Left lung (tissue), 10 donors: ENCODE measurements around the gene GABRG3. TPM values are rescaled to one million over a fixed set of nuclear protein-coding genes. Genes with fewer than 3 reads are reported as not detected.

Experiments
- ATAC-seq: fragments of 200-7000 bp; cut with Tn5 transposase; one replicate; pipeline ENCODE4 v1.9.1; 2020; ENCODE audit warnings: moderate library complexity
- DNase-seq, 4 donors: peaks; one replicate each; pipeline ENCODE4 v3.0.0-alpha.2; 2013 to 2020
- H3K27ac ChIP-seq, 2 donors: fragments of 200-600 bp; sonication (generic) in 1 of 2; one replicate each; pipeline versions ENCODE4 v1.5.0 to v1.8.0; 2020 to 2021
- H3K27me3 ChIP-seq, 2 donors: fragments of 200-600 bp; sonication (generic) in 1 of 2; one replicate each; pipeline versions ENCODE4 v1.5.0 to v1.8.0; 2020 to 2021
- H3K36me3 ChIP-seq, 2 donors: fragments of 200-600 bp; sonication (generic) in 1 of 2; one replicate each; pipeline versions ENCODE4 v1.5.0 to v1.8.0; 2020 to 2021
- H3K4me1 ChIP-seq, 2 donors: fragments of 200-600 bp; one replicate each; pipeline ENCODE4 v1.8.0; 2021
- H3K4me3 ChIP-seq, 2 donors: fragments of 200-600 bp; sonication (generic) in 1 of 2; one replicate each; pipeline versions ENCODE4 v1.5.0 to v1.8.0; 2020 to 2021; ENCODE audit warnings: mild to moderate bottlenecking in 1 of 2
- H3K9me3 ChIP-seq, 2 donors: fragments of 200-600 bp; sonication (generic) in 1 of 2; one replicate each; pipeline versions ENCODE4 v1.5.0 to v1.8.0; 2020 to 2021
- intact Hi-C, 2 donors: fragments of 100-400 bp; cut with DNase I; formaldehyde crosslinking; loops; one replicate each; pipeline versions ENCODE4 v1.11.2 to v1.14.2; 2022
- polyA plus RNA-seq, 6 donors: library from polyadenylated mRNA; unstranded; fragments of 120-200 nt; gene quantifications; one replicate each; pipeline ENCODE4 v1.2.1, GENCODE V29; 2013; ENCODE audit not compliant: insufficient read length in 6 of 6
- total RNA-seq, 2 donors: library from RNA; stranded (reverse); fragmentation: NEBNext Ultra II Directional; extraction: Animal tissue kit (Norgen Biotek cat#: 25700); gene quantifications; one replicate each; pipeline ENCODE4 v1.2.1, GENCODE V29; 2021
- TF ChIP-seq, protein P1 (sequence below), 2 donors: fragments of 200-600 bp; sonication (generic) in 1 of 2; IDR thresholded peaks; one replicate each; pipeline versions ENCODE4 v1.5.0 to v1.8.0; 2021; ENCODE audit warnings: antibody characterized with exemption in 2 of 2
- donor health status: DM: no; HTN: yes; CAD: no.
- donor health status: DM: no; HTN: no; CAD: no.

The GABRG3 gene
- total and polyA plus RNA-seq, 8 donors, result 0.23 to 13.8 (median 10.3) TPM; not detected in 1

DNA sequence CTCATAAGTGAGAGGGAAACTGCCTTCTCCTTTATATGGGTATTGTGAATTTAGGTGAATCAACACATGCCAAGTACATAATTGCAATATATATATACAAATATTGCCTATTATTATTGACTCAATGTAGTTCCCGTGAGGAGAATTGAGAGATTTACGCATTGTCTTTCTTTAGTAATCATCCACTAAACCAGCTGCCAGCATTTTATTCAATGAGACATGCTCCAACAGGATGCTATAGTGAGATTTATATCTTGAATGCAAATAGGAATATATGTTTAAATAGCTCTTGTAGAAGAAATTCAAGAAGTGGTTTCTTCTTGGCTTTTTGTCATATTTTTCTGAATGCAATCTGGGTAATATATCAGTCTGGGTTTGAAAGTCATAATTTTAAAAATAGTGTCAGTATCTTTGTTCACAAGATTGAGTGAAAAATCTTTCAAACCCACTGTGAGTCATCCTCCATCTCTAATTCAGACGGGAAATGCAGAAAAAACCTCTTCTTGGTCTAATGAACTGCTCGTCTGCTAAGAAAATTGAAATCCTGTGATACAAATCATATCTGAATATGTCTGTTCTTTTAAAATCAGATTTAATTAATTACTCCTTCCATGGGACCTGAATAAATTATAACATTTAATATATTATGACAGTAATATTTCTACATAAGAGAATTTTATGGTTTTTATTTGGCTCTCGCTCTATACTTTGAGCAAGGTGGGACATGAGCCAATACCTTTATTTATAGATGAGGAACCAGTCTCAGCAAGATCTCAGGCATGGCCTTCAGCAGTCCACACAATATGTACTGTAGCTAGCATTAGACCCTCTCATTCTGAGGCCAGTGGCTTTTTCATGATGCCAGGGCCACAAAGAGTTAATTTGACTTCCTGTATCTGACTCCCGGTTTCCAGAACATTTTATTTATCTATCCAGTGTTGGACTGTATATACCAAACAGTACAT lies 516.0 kb downstream of the GABRG3 start:
- no peaks in the 10 kb centered on the region for H3K4me1 ChIP-seq
- TF ChIP-seq, protein P1, sequence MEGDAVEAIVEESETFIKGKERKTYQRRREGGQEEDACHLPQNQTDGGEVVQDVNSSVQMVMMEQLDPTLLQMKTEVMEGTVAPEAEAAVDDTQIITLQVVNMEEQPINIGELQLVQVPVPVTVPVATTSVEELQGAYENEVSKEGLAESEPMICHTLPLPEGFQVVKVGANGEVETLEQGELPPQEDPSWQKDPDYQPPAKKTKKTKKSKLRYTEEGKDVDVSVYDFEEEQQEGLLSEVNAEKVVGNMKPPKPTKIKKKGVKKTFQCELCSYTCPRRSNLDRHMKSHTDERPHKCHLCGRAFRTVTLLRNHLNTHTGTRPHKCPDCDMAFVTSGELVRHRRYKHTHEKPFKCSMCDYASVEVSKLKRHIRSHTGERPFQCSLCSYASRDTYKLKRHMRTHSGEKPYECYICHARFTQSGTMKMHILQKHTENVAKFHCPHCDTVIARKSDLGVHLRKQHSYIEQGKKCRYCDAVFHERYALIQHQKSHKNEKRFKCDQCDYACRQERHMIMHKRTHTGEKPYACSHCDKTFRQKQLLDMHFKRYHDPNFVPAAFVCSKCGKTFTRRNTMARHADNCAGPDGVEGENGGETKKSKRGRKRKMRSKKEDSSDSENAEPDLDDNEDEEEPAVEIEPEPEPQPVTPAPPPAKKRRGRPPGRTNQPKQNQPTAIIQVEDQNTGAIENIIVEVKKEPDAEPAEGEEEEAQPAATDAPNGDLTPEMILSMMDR (IDR thresholded peaks at IDR 0.05), result no peak
- H3K36me3 ChIP-seq, result no peaks in the 10 kb centered on the region
- no peak overlapping the region for H3K4me3 ChIP-seq
- DNase-seq (no peak), ATAC-seq (no peak)
- no peaks in the 10 kb centered on the region for H3K9me3 ChIP-seq
- intact Hi-C loops, result no loop called here
- no peaks in the 10 kb centered on the region for H3K27me3 ChIP-seq
- H3K27ac ChIP-seq, result no peak overlapping the region

DNA sequence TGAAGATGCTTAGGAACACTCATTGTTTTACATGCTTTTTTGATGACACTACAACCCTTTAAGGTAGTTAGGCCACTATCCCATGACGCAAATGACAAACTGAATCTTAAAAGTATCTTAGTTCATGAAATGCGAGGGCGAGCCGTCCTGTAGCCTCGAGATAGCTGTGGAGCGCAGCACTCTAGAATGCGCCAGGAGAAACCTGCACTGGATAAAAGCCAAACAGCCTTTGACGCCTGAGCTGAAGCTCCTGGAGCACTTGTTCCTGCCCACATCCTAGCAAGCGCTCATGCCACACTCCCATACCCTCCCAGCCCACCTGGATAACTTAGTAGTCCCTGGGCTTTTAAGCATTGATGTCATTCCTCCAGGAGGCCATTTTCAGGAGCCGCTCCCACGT lies 516.9 kb downstream of the GABRG3 start:
- ATAC-seq (no peak), DNase-seq (no peak)
- peaks cover 0 to 4% of the 10 kb centered on the region in 2 donors for H3K9me3 ChIP-seq
- H3K4me1 ChIP-seq, result no peaks in the 10 kb centered on the region
- no peak overlapping the region for H3K27ac ChIP-seq
- H3K36me3 ChIP-seq, result no peaks in the 10 kb centered on the region
- H3K4me3 ChIP-seq, result no peak overlapping the region
- no peaks in the 10 kb centered on the region for H3K27me3 ChIP-seq
- intact Hi-C loops, result no loop called here
- TF ChIP-seq, protein P1 (IDR thresholded peaks at IDR 0.05), result no peak

DNA sequence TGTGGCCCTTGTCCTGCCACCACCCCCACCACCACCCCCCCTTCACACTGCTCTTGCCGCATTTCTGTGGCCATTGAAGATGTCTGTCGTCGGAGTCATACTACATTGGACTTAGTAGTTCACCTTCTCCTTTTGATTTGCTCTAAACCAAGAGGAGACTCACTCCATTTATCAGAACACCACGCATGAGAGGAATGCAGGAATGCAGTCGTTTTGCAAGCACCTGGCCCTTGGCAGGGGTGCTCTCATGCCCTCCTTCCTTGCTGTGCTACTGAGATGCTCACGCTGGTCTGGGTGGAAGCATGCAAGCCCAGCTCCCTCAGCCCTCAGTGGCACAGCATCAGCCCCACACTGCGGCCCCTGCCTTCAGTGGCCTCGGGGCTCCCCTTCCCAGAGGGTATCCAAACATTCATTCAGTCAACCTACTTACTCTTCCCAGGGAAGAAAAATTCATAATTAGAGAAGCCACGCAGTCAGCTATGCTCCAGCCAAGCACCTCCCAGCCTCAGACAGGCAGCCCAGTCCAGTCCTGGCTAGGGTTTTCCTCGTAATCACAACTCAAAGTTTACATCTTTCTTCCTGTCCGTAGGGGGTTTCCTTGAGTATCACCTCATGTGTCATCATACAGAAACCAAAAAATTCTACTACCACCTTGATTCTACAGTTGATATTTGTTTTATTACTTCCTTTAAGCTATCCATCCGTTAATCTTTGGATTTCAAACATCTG lies 520.0 kb downstream of the GABRG3 start:
- TF ChIP-seq, protein P1 (IDR thresholded peaks at IDR 0.05), result no peak
- Histone ChIP-seq H3K9me3 (peaks cover 0 to 4% of the 10 kb centered on the region in 2 donors), H3K4me1 (no peaks in the 10 kb centered on the region), H3K27ac (peak overlapping the region in 1 of 2 donors; percentile 7), H3K4me3 (no peak overlapping the region), H3K27me3 (no peaks in the 10 kb centered on the region), H3K36me3 (no peaks in the 10 kb centered on the region)
- intact Hi-C loops, result no loop called here
- ATAC-seq (peak; percentile 33), DNase-seq (peak in 2 of 4 donors; percentile 36 to 51)

DNA sequence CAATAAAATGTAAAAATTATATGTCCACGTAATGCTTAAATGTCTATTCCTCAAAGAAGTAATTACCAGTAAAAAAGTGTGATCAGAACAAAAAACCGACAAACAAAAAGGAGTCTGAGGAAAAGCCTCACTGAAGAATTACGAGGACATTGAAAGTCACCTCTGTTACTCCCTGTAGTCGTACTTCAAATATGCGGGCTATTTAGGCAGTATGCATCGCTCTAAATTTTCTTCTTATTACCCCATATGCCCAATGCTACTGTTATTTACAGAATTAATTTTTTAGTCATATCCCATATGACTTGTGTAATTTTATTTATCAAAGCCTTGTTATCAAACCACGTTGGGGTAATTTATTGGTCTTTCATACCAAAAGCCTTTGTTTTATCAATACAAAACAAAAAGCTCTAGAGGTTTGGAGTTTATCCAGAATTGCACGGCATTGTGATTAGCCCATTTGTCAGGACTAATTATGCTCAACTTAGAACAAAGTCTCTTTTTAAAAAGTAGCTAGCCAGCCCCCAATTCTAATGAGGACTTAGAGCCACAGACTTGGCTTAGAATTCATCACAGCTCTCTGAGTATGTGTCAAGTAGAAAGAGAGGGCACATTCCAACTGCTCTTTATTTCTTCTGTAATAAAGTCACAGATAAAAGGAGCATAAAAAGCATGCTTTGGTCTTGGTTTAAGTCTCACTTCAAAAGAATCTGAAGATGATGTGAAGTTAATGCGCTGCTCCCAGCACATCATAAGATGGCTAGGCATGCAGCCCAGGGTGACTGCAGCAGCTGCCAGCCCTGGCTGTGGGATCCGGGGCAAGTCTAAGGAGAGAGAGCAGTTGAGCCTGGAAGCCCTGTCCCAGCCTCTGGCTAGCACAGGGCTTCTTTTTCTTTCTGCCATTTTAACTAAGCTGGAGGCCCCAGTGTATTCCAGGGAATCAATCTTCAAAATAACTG lies 521.0 kb downstream of the GABRG3 start:
- H3K4me3 ChIP-seq, result no peak overlapping the region
- intact Hi-C loops, result no loop called here
- TF ChIP-seq, protein P1 (IDR thresholded peaks at IDR 0.05), result no peak
- peaks cover 0 to 4% of the 10 kb centered on the region in 2 donors for H3K9me3 ChIP-seq
- no peaks in the 10 kb centered on the region for H3K36me3 ChIP-seq
- peak overlapping the region in 1 of 2 donors; percentile 7 for H3K27ac ChIP-seq
- H3K4me1 ChIP-seq, result no peaks in the 10 kb centered on the region
- ATAC-seq (peak; percentile 69), DNase-seq (peak in 3 of 4 donors; percentile 49 to 91 (median 88))
- H3K27me3 ChIP-seq, result no peaks in the 10 kb centered on the region
